SKM-1 treated with dmso at 0.1 percent for 144 hours (cell line): ENCODE measurements around the gene SFRP5.

Source experiments
- DNase-seq: peaks from one replicate; lab custom pipeline; 2025; ENCODE audit not compliant: unreplicated experiment; lab: John Stamatoyannopoulos, UW

SFRP5 gene

DNA sequence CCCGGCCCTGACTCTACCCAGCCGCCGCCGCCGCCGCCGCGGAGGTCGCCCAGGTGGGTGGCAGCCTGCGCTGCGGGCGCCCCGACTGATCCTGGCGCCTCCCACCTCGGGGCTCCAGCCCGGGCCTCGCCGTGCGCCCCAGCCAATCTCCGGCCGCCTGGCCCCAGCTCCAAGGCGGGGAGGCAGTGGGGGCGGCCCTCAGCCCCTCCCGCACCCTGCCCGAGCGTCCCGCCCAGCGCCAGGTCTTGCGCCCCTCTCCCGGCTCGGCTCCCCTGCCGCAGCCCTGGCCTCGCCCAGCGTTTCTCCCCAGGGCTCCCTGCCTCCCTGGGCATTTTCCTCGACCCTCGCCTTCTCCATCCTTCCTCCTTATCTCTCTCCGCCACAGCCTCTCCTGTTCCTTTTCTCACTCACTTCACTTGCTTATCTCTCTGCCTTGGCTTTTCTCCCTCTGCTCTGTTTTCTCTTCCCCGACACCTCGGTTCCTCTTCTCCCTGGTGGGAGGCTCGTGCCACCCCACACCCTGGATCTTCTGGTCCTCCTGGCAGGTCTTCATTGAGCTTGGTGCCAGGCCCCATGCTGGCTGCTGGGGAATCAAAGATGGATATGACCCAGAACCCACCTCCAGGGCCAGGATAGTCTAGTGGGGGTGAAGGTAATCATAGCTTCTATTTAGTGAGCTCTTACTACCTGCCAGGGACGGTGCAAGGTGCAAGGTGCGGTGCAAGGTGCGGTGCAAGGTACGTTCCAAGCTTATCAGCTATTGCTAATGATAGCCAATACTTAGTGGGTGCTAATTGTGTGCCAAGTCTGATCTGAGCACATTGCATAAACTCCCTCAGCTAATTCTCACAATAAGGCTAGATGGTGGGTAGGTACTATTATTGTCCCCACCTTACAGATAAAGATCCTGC, at the start of gene SFRP5:
Gene SFRP5 (minus strand): TSS at position 87 of the 911 bp plus-strand sequence. CDS start 166 bp downstream, outside the sequence.
- no peak for DNase-seq

DNA sequence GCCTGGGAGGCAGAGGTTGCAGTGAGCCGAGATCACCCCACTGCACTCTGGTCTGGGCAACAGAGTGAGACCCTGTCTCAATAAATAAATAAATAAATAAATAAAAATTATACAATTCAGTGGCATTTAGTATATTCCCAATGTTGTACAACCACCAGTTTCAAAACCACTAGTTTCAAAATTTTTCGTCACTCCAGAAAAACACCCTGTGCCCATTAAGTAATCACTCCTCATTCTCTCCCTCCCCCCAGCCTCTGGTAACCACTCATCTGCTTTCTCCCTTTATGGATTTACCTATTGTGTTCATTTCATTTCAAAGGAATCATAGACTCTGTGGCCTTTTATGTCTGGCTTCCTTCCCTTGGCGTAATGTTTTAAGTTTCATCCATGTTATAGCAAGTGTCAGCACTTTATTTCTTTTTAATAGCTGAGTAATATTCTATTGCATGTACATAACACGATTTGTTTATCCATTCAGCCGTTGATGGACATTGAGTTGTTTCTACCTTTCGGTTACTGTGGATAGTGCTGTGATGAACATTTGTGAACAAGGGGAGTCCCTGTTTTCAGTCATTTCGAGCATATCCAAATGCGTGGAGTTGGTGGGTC, 48.4 kb upstream of the SFRP5 start:
- DNase-seq, result no peak

- DNase-seq, result no peak
These were observed 46.8 kb upstream of the SFRP5 start for GRCh38 chr10:97818572-97818971.

- DNase-seq, result no peak
These were observed 44.8 kb upstream of the SFRP5 start for GRCh38 chr10:97816609-97817008.

DNA sequence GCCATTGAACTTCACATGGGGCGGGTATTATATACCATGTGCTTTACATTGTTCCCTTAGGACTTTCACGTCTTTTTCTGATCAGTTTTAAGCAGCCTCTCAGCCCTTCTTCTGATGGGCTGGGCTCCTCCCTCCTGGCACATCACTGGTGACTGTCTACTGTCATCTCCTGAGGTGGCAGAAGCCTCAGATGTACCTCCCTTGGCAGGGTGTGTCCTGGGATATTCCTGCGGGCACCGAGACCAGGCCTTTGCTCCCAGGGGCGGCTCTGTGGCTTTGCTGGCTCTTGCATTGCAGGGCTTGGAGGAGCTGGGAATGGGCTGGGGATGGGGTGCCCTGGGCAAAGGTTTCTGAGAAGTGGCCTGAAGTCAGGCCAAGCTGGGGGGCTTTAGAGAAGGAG, 43.2 kb upstream of the SFRP5 start:
- no peak for DNase-seq

DNA sequence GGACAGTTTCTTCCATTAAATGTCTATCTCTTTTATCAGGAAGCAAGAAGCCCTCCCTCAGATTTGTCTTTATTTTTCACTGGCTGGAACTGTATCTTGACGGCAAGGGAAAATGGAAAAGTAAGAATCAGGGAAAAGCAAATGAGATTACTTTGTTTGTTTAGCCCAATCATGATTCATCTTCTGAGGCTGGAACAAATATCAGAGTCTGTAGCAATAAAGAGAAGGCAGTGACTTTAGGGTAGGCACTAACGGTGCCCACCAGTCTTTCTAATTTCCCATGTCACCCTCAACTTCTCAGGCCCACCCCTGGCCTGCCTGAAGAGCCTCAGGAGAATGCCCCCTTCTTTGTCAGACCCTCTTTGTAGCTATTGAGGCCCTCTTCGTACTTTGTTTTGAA, 41.5 kb upstream of the SFRP5 start:
- DNase-seq, result no peak

GRCh38 chr10:97812696-97813095, 40.9 kb upstream of the SFRP5 start:
- no peak for DNase-seq

DNA sequence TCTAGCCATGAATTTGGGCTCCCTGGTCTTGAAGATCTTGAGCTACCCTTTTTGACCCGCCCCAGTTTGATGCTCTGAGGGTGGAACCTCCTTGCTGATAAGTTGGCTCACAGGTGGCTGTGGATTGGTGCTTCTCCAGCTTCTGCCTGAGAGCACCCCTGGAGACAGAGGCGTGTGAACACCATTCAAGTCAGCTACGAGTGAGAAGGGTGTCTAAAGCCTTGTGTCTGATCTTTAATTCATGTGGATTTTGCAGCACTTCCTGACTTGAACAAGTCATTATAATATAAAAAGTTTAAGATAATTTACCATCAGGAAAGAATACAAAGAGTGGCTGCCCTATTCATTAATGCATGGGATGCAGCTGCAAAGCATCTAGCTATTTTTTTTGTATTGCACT, 40.2 kb upstream of the SFRP5 start:
- no peak for DNase-seq

GRCh38 chr10:97810446-97810845, 38.6 kb upstream of the SFRP5 start:
- no peak for DNase-seq

DNA sequence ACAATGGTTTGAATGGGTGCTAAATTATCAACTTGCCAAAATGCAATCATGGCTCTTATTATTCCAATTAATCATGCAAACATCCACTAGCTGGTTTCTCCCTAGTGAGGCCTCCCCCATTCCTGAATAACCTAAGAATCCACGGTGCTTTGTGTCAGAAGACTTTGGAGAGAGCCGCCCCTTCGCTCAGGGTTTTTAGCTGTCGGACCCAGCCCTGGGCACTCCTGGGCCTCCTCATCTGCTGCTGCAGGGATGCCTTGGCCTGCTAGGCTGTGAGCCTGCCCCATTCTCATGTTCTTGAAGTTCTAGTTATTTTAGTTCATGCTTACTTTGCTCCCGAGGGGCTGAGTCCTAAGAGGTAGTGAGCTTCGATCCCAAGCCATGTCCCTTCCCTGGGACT, 34.1 kb upstream of the SFRP5 start:
- no peak for DNase-seq

GRCh38 chr10:97805096-97805884, 33.5 kb upstream of the SFRP5 start:
- DNase-seq, result no peak

GRCh38 chr10:97801422-97801821, 29.6 kb upstream of the SFRP5 start:
- DNase-seq, result no peak

DNA sequence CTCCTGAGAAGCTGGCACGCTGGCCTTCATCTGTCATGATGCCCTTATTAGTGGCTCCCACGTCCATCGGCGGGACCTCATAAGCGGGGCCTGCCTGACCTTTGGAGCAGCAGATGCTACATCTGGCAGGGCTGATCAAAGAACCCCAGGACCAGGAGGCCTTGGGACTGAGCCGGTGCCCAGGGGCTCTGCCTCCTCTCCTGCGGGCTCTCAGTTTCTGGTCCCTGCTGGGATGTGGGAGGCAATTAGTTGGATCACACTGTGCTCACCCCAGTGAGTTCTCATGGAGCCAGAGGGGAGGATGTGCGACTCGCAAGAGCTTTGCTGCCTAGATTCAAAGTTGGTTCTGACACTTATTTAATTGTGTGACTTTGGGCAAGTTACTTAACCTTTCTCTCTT, 28.7 kb upstream of the SFRP5 start:
- no peak for DNase-seq

DNA sequence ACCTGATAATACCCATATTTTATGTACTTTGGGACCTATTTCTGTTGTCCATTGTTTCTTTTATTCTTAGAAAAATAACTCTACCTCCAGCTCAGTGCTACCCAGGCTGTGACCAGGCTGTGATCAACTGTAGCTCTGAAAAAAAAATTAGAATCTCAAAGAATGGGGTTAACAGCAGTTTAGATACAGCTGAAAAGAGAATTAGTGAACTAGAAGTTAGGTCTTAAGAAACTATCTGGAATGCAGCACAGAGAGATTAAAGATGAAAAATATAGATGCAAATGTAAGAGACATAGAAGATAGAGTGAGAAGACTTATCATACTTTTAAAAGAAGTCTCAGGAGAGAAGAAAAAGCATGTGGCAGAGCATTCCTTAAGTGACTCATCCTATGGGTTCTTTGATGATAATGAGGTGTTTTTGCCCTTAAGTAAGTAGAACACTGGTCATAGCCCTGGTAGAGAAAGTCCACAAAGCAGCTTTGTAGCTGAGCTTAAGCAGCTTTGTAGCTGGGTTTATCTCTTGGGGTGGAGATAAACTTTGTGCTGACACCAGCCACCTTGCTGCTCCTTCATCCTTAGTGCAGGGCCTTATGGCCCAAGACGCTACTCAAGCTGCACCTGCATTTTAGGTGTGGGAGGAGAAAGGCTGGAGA, 27.3 kb upstream of the SFRP5 start:
- no peak for DNase-seq

DNA sequence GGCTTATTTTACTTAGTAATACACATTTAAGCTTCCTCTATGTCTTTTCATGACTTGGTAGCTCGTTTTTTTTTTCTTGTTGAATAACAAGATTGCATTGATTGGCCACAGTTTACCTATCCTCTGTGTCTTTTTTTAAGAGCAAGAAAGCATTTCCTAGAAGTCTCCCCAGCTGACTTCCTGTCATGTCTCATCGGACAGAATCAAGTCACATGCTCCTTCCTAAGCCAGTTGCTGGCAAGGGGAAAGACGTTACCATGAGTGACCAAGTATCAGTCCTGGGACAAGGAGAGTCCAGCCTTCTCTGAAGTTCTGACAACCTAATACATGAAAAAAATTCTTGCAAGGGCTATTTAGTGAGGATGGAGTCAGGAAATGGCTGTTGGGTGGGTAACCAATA, 24.9 kb upstream of the SFRP5 start:
- DNase-seq, result no peak

- DNase-seq, result no peak
These were observed 24.1 kb upstream of the SFRP5 start for GRCh38 chr10:97795886-97796285.

DNA sequence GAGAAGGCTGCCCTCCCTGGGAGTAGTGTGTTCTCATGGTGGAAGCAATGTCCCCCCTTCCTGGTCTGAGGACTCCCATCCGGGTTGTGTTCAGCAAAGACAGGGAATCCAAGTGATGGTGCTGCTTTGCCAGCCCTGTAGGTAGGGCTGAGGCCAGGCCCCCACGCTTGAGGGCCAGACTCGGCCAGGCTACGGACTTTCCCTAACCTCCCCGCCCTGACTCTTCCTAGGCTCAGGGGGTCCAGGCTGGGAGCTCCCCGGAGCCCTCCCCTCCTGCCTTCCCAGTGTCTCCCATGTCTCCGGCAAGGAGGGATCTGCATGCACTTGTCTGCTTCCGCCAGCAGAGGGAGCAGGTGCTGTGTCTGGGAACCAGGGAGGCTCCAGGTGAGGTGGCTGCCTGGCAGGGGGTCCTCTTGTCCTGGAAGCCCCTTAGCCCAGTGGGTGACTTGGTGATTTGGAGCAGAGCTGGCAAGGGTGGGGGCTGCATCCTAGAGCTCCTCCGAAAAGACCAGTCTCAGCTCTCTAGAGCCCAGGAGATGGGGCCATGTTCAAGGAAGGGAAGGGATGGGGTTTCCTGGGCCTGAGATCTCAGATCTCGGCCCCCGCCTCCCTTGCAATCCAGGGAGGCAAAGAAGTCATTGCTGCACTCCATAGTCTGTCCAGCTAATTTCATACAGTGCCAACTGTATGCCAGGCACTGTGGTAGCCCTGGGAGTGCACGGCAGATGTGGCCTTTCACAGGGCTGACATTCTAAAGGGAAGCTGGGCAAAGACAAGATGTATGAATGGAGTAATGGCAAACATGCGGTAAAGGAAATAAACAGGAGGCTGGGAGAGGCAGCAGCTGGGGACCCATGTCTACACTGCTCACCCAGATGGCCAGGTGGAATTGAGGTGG, 20.3 kb upstream of the SFRP5 start:
- peak; percentile 24 for DNase-seq

DNA sequence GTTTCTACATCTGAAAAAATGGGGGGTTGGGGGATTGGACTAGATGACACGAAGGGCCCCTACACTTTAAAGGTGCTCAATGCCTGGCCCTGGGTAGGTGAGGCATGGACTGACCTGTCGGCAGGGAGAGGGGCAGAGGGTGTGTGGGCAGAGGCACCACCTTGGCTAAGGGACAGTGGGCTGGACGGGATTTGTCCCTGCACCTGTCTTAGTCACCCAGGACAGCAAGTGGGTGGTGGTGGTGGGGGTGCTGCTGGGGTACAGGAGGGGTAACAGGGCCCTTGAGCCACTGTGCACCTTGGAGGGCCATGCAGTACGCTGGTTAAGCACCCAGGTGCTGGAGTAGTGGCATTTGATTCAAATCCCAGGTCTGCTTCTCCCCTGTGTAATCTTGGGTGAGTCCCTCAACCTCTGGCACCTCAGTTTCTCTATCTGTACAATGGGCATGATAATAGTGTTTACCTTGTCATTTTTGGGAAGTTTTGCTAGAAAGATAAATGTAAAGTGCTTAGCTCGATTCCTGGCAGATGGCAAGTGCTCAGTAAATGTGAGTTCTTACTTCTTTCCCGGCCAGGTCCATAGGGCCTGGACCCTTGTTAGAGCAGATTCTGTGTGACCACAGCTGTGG, 18.1 kb upstream of the SFRP5 start:
- no peak for DNase-seq

- DNase-seq, result no peak
These were observed 17.0 kb upstream of the SFRP5 start for GRCh38 chr10:97788552-97789442.
